DND-41 (cell line): ENCODE results near the gene NKX1-2.

ENCODE experiments used
- CTCF ChIP-seq: IDR thresholded peaks from 2 replicates; pipeline ENCODE4 v1.5.1; 2012; ENCODE audit warnings: borderline replicate concordance, low read length, moderate library complexity, mild to moderate bottlenecking; ENCODE audit not compliant: poor library complexity, severe bottlenecking; ENCODE audit errors: extremely low read depth
- EZH2 ChIP-seq: IDR thresholded peaks from 3 replicates; pipeline ENCODE4 v1.6.1; 2012; ENCODE audit warnings: borderline replicate concordance, low read depth, mild to moderate bottlenecking, moderate library complexity, low read length, inconsistent platforms; ENCODE audit not compliant: severe bottlenecking

GRCh38 chr10:124486635-124487034, 36.8 kb upstream of the NKX1-2 start:
- no peak for TF ChIP-seq CTCF
- TF ChIP-seq EZH2, result no peak
